ENCODE data around the gene SAMMSON.

SAMMSON gene

DNA sequence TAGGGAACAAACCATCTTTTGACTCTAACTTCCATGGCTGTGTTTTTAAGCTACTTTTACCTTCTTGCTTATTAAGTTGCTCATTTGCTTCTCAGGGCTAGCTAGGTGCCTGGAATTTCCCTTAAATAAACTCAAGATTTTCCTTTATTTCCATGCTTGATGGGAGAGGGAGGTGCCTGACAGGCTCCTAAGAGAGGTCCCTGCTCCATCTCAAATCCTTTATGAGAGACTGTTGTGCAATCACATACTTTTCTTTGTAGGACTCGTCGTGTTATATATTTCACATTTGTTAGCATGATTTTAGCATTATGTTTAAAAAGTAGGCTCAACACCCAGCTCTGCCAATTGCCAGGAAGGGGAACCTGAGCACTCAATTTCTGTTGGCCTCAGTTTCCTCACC is 95.7 kb downstream of the SAMMSON start:
- DNase-seq = no peak

GRCh38 chr3:70096376-70097066 is 97.0 kb downstream of the SAMMSON start:
- DNase-seq = no peak

- DNase-seq = no peak
These were observed 97.6 kb downstream of the SAMMSON start for GRCh38 chr3:70097084-70097483.

DNA sequence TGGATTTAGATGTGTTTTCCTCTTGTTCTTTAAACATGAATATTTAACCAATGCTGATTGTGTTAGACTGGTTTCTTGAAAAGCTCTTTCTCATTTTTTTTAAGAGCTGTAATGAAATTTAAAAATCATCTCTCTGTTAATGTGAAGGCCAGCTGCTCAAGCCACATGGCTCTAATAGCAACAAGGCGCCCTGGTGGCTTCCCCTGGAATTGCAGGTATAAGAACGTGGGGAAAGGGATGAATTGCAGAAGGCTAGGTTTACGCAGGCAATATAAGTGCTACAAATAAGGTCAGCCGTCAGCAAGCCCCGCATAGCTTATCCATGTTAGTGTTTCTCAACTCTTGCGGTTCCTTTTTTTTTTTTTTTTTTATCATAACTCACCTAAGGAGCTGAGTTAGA is 108.5 kb downstream of the SAMMSON start:
- no peak for DNase-seq

DNA sequence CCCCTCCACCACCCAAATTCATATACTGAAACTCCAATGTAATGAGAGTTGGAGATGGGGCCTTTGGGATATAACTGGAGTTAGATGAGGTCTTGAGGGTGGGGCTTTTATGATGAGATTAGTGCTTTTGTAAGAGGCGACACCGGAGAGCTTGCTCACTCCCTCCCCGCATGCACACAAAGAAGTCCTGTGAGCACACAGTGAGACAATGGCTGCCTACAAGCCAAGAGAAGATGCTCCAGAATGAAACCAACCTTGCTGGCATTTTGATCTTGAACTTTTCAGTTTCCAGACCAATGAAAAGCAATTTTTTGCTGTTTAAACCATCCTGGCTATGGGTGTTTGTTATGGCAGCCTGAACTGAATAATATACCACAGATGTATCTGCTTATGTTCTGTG is 109.0 kb downstream of the SAMMSON start:
- DNase-seq = no peak

GRCh38 chr3:70110066-70110465 is 110.5 kb downstream of the SAMMSON start:
- DNase-seq = no peak

GRCh38 chr3:70111411-70111810 is 111.9 kb downstream of the SAMMSON start:
- DNase-seq = no peak

DNA sequence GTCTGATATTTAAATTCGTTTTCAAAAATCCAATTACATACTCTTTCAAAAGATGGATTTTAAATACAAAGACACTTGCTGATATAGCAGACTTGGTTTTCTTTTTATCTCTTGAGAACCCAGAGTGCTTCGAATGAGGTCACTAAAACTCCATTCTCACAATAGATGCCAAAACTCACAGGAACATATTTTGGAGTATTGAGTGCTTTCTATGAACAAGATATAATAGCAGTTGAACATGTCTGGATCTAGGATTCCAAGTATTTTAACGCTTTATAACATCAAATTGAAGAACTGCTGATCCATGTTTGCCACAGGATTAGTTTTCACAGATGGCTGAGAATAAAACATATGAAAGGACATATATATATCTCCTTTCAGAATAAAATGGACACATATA is 113.2 kb downstream of the SAMMSON start:
- no peak for DNase-seq

DNA sequence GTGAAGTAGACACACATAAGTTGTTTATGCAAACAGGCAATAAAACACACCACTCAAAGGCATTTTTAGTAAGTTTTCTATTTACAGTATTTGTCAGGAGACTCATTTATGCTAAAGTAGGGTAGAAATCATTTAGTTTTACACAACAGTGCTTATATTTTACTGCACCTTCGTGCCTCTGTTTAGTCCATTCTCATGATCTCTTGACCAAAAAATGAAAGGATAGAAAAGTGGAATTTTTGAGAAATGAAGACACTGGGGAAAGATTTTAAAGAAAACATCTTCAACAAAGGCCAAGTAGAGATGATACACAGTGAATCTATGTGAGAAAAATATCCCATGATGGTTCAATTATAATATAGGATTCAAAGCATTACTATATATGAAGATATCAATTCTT is 114.9 kb downstream of the SAMMSON start:
- no peak for DNase-seq

- no peak for DNase-seq
These were observed 120.3 kb downstream of the SAMMSON start for GRCh38 chr3:70119879-70120278.
